IPS-18a (cell line): ENCODE results near the gene CEBPG.

Experiments used
- H3K27ac ChIP-seq: one replicate; pipeline ENCODE4 v1.5.1; 2013; ENCODE audit warnings: low read length
- H3K27me3 ChIP-seq: one replicate; pipeline ENCODE4 v1.6.1; 2013; ENCODE audit warnings: mild to moderate bottlenecking, low read length; ENCODE audit not compliant: control insufficient read depth, insufficient read depth
- H3K36me3 ChIP-seq: one replicate; pipeline ENCODE4 v1.6.1; 2013; ENCODE audit warnings: low read depth, low read length; ENCODE audit not compliant: control insufficient read depth
- H3K4me1 ChIP-seq: one replicate; pipeline ENCODE4 v1.6.1; 2013; ENCODE audit warnings: low read depth, low read length; ENCODE audit not compliant: control insufficient read depth
- H3K4me3 ChIP-seq: one replicate; pipeline ENCODE4 v1.5.1; 2013; ENCODE audit warnings: low read length
- H3K9ac ChIP-seq: one replicate; pipeline ENCODE4 v1.6.1; 2013; ENCODE audit warnings: mild to moderate bottlenecking, low read length, moderate library complexity
- H3K9me3 ChIP-seq: one replicate; pipeline ENCODE4 v1.6.1; 2013; ENCODE audit warnings: low read depth, low read length; ENCODE audit not compliant: control insufficient read depth

The CEBPG gene

DNA sequence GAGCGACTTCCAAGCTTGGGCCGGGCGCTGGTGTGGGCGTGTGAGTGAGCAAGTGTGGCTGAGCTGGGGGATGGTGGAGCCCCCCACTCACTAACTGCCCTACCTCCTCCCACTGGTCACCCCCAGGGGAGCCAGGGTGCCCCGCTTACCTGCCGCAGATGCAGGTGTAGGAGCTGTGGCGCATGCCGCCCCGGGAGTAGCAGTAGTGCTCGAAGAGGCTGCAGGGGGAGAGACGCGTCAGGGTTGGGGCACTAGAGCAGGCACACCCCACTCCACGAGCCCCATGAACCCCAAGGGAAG is 39.9 kb downstream of the CEBPG start:
- Histone ChIP-seq H3K9ac (no peak overlapping the region), H3K4me1 (no peaks in the 10 kb centered on the region), H3K4me3 (no peak overlapping the region), H3K36me3 (peaks cover 5% of the 10 kb centered on the region), H3K27ac (no peak overlapping the region), H3K27me3 (no peaks in the 10 kb centered on the region), H3K9me3 (no peaks in the 10 kb centered on the region)

DNA sequence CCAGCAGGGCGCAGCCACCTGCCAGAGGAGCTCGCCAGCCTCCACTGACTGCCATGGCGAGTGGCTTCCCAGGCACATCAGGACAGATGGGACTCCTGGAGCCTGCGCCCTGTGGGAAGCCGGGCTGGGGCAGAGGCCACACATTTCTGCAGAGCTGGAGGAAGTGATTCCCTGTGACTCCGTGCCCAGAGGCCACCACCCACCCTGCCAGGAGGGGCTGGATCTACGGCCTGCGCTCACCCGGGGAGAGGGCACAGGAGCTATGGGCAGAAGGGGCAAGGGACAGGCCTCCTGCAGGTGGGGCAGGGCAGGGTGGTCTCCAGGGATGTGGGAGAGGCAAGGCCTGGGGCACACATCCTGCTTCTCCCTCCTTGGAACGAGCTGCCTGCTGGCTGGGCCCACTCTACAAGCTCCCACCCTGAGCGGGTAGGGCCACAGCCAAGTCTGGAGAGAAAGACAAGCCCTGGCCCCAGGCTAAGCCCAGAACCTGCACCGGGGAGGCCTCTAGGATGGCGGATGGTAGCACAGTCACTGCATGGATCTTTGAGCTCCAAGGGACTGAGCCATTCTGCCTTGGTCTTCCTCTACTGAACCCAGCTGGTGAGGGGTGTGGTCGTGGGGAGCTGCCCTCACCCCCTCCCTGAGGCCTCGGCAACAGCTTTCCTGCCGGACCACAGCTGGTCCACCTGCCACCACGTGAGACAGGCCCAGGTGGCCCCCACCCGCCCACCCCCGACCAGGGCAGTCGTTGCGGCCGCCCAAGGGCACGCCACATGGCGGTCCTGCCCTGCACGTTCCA is 40.6 kb downstream of the CEBPG start:
- Histone ChIP-seq H3K36me3 (peaks cover 5% of the 10 kb centered on the region), H3K9ac (no peak overlapping the region), H3K4me3 (no peak overlapping the region), H3K9me3 (no peaks in the 10 kb centered on the region), H3K27ac (no peak overlapping the region), H3K27me3 (no peaks in the 10 kb centered on the region), H3K4me1 (no peaks in the 10 kb centered on the region)

DNA sequence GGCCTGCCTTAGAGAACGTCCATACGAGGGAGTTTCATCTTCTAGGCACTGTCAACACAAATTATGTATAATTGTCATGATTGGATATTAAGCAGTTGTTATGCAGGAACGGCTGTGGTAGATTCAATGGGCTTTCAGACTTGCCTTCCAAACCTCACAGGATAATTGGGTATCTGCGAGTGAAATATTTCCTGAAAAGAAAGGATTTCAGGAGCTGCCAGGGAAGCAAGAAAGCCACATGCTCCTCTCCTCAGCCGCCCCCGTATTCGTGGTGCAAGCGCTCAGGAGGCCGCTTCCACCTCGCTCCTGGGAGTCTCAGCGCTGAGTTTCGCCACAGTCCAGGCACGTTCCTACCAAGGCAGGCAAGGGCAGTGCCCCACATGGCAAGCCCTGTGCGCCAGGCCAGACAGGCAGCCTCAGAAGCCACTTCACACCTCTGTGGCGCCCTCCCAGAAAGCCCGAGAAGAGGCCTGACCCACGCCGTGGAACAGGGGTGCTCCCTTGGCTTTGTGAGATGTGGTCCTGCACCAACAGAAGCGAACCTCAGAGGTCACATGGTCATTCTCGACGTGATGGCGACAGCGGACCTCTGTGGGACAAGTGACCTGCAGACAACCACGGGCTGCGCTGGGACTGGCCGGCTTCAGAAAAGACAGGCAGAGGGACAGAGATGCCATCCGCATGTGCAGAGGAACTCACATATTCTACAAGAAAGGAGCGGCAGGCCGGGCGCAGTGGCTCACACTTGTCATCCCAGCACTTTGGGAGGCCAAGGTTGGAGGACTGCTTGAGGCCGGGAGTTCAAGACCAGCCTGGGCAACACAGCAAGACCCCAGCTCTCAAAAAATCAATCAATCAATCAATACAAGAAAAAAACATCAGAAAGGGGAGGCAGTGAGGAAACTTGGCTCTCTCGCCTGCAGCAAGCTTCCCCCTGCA is 41.4 kb downstream of the CEBPG start:
- Histone ChIP-seq H3K9ac (no peak overlapping the region), H3K4me1 (peaks cover 7% of the 10 kb centered on the region), H3K9me3 (no peaks in the 10 kb centered on the region)

DNA sequence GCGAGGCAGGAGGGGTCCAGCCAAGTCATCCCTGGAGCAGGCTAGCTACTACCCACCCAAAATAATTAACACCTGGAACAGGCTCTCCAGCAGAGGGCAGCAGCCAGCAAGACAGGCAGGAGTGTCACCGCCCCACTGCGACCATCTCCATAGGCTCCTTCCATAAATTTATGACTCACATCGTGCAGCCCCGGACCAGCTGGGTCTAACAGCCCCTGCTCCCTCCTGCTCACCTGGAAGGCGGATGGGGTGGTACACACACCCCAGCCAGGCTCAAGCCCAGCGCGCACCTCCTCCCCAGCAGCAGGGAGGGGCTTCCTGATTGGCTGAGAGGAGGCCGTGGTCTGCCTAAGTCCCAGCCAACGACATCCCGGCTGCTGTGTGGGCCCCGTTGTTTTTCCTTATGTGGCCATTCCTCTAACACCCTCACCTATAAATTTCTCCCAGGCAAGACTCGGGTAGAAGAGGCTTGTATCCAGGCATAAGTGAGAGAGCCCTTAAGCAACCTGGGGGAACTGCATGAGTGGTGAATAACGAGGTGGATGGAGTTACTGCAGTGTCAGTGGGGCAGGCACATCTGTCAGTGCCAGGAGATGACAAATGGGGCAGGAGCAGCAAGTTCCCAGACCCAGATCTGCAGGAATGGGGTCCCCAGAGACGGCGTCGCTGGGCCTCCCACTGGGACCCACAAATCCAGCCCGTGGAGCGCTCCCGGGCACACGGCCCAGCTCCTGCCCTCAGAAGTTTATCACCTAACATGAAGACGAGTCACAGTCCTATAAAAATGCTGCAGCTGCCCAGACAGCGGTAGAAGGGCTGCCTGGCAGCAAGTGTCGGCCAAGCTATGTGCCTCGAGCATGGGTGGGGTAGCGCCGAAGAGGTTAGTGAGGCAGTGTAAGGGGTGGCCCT is 43.1 kb downstream of the CEBPG start:
- Histone ChIP-seq H3K36me3 (no peaks in the 10 kb centered on the region), H3K27ac (no peak overlapping the region), H3K4me3 (peak overlapping the region; percentile 55), H3K9me3 (no peaks in the 10 kb centered on the region), H3K9ac (no peak overlapping the region), H3K27me3 (no peaks in the 10 kb centered on the region), H3K4me1 (peaks cover 8% of the 10 kb centered on the region)

More for the DNA sequence above, 41.4 kb downstream of the CEBPG start:
- Histone ChIP-seq H3K27ac (no peak overlapping the region), H3K4me3 (no peak overlapping the region), H3K36me3 (peaks cover 2% of the 10 kb centered on the region), H3K27me3 (no peaks in the 10 kb centered on the region)

DNA sequence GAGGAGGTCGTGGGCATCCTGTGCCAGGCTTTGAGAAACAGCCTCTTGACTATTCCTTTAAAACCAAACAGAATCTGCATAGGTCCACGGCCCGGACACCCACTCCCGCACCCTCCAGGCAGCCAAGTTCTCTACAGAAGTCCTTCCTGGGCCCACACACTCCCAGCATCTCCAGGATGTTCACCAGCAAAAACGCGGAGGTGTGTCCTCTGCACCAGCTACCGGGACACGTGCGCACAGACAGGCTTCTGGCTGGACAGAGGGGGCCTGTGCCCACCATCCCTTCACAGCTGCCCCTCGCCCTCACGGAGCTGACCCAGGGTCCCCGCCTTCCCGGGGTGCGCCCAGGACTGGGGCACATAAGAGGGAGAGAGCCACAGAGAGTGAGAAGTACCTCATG is 44.2 kb downstream of the CEBPG start:
- Histone ChIP-seq H3K4me3 (no peak overlapping the region), H3K9me3 (no peaks in the 10 kb centered on the region), H3K27ac (no peak overlapping the region)

DNA sequence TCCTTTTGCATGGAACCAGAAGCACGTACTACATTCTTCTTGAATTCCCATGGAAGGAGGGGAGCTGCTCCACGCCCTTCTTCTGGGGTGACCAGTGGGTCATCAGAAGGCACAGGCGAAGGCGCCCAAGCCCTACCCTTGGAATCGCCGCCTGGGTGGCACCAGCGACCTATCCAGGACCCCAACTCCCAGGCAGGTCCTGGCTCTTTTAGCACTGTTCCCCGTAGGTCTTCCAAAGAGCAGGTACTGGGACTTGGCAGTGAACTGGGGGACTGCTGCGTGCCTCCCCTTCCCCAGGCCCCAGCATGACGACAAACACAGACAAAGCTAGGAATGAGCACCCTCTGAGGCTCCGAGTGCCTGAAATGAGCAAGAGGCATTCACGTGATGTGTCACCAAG is 45.0 kb downstream of the CEBPG start:
- Histone ChIP-seq H3K9ac (no peak overlapping the region), H3K36me3 (no peaks in the 10 kb centered on the region), H3K9me3 (no peaks in the 10 kb centered on the region), H3K4me3 (no peak overlapping the region), H3K4me1 (peaks cover 8% of the 10 kb centered on the region), H3K27ac (no peak overlapping the region), H3K27me3 (no peaks in the 10 kb centered on the region)

More for the DNA sequence above, 44.2 kb downstream of the CEBPG start:
- Histone ChIP-seq H3K27me3 (no peaks in the 10 kb centered on the region), H3K36me3 (no peaks in the 10 kb centered on the region), H3K9ac (no peak overlapping the region), H3K4me1 (peaks cover 8% of the 10 kb centered on the region)

DNA sequence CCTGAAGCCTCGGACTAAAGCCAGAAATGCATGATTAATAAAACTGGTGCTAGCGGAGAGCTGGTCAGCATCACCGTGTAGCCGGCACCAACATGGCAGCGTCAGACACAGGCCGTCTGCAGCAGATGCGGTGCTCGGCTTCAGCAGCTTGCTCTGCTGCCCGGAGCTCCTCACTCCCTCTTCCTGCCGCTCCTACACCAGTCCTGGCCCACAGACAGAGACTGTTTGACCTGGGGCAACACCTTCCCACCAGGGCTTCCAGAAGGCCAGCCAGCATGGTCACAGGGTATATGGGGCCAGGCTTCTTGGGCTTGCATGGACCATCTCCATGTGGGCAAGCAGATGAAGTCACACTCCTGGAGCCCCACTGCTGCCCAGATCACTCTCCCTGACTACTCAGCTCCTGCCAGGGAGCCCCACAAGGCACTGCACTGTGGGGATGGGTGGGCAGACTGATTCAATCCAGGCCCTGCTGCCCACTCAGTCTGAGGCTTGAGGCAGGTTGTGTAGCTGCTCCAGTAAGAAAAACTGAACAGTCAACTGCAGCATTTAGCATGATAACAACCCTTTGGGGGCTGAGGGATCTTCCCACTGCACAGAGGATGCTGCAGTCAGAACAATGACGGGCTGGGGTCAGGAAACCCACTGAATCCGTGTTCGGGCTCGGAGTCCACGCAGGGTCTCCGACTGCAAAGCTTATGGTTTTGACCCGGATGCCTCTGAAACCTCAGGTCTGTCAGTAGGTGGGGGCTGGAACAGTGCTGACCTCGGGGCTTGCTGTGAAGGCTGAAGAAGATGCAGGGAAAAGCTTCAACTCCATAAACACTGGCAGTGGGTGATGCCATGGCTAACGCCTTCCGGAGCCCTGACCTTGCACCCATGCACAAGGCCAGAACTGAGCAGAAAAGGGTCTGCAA is 45.6 kb downstream of the CEBPG start:
- H3K4me3 ChIP-seq, result no peak overlapping the region
- H3K36me3 ChIP-seq, result no peaks in the 10 kb centered on the region
- no peaks in the 10 kb centered on the region for H3K9me3 ChIP-seq
- H3K27me3 ChIP-seq, result no peaks in the 10 kb centered on the region
- H3K4me1 ChIP-seq, result peaks cover 8% of the 10 kb centered on the region
- H3K27ac ChIP-seq, result no peak overlapping the region
- no peak overlapping the region for H3K9ac ChIP-seq

DNA sequence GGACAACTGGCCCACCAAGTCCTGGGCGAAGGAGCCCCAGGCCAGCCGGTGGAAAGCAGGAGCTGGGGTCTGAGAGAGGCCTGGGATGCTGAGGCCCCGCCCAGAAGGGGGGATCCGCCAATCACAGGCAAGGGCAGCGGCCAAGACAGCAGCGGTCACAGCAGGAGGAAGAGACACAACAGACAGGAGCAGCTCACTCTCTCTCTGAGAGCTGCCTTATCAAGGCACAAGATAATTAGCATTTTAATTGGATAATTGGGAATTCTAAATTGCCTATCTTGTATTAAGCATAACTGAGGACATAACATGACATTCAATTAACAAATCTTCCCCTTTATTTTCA is 46.2 kb downstream of the CEBPG start:
- H3K4me3 ChIP-seq, result no peak overlapping the region
- no peak overlapping the region for H3K27ac ChIP-seq
- H3K27me3 ChIP-seq, result no peaks in the 10 kb centered on the region
- H3K9ac ChIP-seq, result no peak overlapping the region
- no peaks in the 10 kb centered on the region for H3K9me3 ChIP-seq
- H3K36me3 ChIP-seq, result no peaks in the 10 kb centered on the region
- peaks cover 8% of the 10 kb centered on the region for H3K4me1 ChIP-seq

DNA sequence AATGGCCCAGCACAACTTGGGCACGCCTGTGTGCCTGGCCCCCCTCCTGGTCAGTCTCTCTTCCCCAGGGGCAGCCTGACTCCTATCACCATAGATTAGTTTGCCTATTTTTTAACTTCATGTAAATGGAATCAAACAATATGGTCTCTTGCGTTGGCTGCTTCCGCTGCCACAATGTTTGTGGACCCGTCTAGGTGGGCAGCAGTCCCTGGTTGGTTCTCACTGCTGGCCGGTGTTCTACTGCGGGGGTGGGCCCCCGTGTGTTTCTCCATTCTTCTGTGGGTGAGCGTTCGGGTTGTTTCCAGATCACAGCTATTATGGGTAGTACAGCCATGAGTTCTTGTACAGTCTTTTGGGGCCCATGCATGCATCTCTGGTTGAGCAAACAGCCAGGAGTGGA is 47.3 kb downstream of the CEBPG start:
- Histone ChIP-seq H3K9ac (no peak overlapping the region), H3K4me3 (no peak overlapping the region), H3K27ac (no peak overlapping the region), H3K4me1 (peaks cover 8% of the 10 kb centered on the region), H3K36me3 (no peaks in the 10 kb centered on the region), H3K27me3 (no peaks in the 10 kb centered on the region), H3K9me3 (no peaks in the 10 kb centered on the region)

DNA sequence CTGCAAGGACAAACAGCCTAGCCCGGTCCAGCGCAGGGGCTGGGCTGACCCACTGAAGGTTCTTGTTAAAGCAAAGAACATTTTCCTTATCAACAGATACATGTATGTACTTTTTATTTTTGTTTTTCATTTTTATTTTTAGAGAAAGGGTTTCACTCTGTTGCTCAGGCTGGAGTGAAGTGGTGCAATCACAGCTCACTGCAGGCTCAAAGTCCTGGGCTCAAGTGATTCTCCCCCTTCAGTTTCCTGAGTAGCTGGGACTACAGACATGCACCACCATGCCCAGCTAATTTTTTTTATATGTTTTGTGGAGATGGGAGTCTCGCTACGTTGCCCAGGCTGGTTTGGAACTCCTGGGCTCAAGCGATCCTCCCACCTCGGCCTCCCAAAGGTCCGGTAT is 47.9 kb downstream of the CEBPG start:
- no peaks in the 10 kb centered on the region for H3K36me3 ChIP-seq
- H3K27ac ChIP-seq, result no peak overlapping the region
- H3K9ac ChIP-seq, result no peak overlapping the region
- H3K9me3 ChIP-seq, result no peaks in the 10 kb centered on the region
- H3K4me1 ChIP-seq, result peaks cover 8% of the 10 kb centered on the region
- H3K27me3 ChIP-seq, result no peaks in the 10 kb centered on the region
- H3K4me3 ChIP-seq, result no peak overlapping the region
